KMS-11 (cell line): ENCODE results near the gene CD27.

Experiments
- H2AFZ ChIP-seq: fragments of 200-600 bp; sonication (generic); 2 replicates; pipeline ENCODE4 v1.6.1; 2016; ENCODE audit warnings: antibody characterized with exemption, mixed run types, low read depth
- H3K27ac ChIP-seq: fragments of 200-600 bp; sonication (generic); 2 replicates; pipeline ENCODE4 v1.6.1; 2016; ENCODE audit warnings: mild to moderate bottlenecking, mixed run types
- H3K27me3 ChIP-seq: fragments of 200-600 bp; sonication (generic); 2 replicates; pipeline ENCODE4 v1.6.1; 2017; ENCODE audit warnings: mild to moderate bottlenecking, low read depth, mixed run types, moderate library complexity; ENCODE audit not compliant: insufficient read depth
- H3K36me3 ChIP-seq: fragments of 200-600 bp; sonication (generic); 2 replicates; pipeline ENCODE4 v1.6.1; 2017; ENCODE audit warnings: mild to moderate bottlenecking, mixed run types; ENCODE audit not compliant: insufficient read depth
- H3K4me1 ChIP-seq: fragments of 200-600 bp; sonication (generic); 2 replicates; pipeline ENCODE4 v1.6.1; 2016; ENCODE audit warnings: mild to moderate bottlenecking, low read depth, mixed run types; ENCODE audit not compliant: poor library complexity, severe bottlenecking
- H3K4me2 ChIP-seq: fragments of 200-600 bp; sonication (generic); 2 replicates; pipeline ENCODE4 v1.7.0; 2016; ENCODE audit warnings: mild to moderate bottlenecking, mixed run types
- H3K4me3 ChIP-seq: fragments of 200-600 bp; sonication (generic); IDR thresholded peaks from 2 replicates; pipeline ENCODE4 v1.6.1; 2017; ENCODE audit warnings: low read depth, low read length, mixed read lengths; ENCODE audit not compliant: insufficient read depth
- H3K79me2 ChIP-seq: fragments of 200-600 bp; sonication (generic); 2 replicates; pipeline ENCODE4 v1.6.1; 2016; ENCODE audit warnings: low read depth, mixed run types; ENCODE audit not compliant: insufficient read depth
- H3K9ac ChIP-seq: fragments of 200-600 bp; sonication (generic); 2 replicates; pipeline ENCODE4 v1.6.1; 2016; ENCODE audit warnings: mild to moderate bottlenecking, mixed run types
- H4K20me1 ChIP-seq: fragments of 200-600 bp; sonication (generic); 2 replicates; pipeline ENCODE4 v1.6.1; 2016; ENCODE audit warnings: mild to moderate bottlenecking, mixed run types; ENCODE audit not compliant: insufficient read depth
- CTCF ChIP-seq: fragments of 200-600 bp; sonication (generic); conservative IDR thresholded peaks from 2 replicates; pipeline ENCODE4 v1.6.1; 2017; ENCODE audit warnings: low read depth, mild to moderate bottlenecking, antibody characterized with exemption, low read length, moderate library complexity, mixed read lengths

CD27 gene

GRCh38 chr12:6430124-6430989, 14.4 kb upstream of the CD27 start:
- Histone ChIP-seq H3K27ac (no peak overlapping the region), H3K4me3 (no peak overlapping the region), H2AFZ (no peak overlapping the region), H3K36me3 (no peaks in the 10 kb centered on the region), H3K4me2 (no peak overlapping the region), H4K20me1 (no peaks in the 10 kb centered on the region), H3K4me1 (peaks cover 26% of the 10 kb centered on the region), H3K79me2 (no peaks in the 10 kb centered on the region), H3K27me3 (no peaks in the 10 kb centered on the region), H3K9ac (no peak overlapping the region)
- no peak for TF ChIP-seq CTCF

GRCh38 chr12:6432991-6433390, 11.8 kb upstream of the CD27 start:
- no peaks in the 10 kb centered on the region for H4K20me1 ChIP-seq
- no peaks in the 10 kb centered on the region for H3K27me3 ChIP-seq
- no peak overlapping the region for H2AFZ ChIP-seq
- H3K79me2 ChIP-seq, result no peaks in the 10 kb centered on the region
- peaks cover 27% of the 10 kb centered on the region for H3K4me1 ChIP-seq
- no peak for TF ChIP-seq CTCF
- peak overlapping the region; percentile 31; the same call in 1 of the 2 replicates for H3K4me2 ChIP-seq
- no peaks in the 10 kb centered on the region for H3K36me3 ChIP-seq
- H3K4me3 ChIP-seq, result no peak overlapping the region
- no peak overlapping the region for H3K9ac ChIP-seq
- peak overlapping the region; percentile 19; the same call in 1 of the 2 replicates for H3K27ac ChIP-seq

GRCh38 chr12:6434205-6435140, 10.3 kb upstream of the CD27 start:
- Histone ChIP-seq H3K27me3 (no peaks in the 10 kb centered on the region), H3K9ac (no peak overlapping the region), H3K4me1 (peaks cover 40% of the 10 kb centered on the region), H3K27ac (no peak overlapping the region), H3K79me2 (no peaks in the 10 kb centered on the region), H4K20me1 (no peaks in the 10 kb centered on the region), H3K4me3 (no peak overlapping the region), H3K36me3 (no peaks in the 10 kb centered on the region), H3K4me2 (no peak overlapping the region), H2AFZ (no peak overlapping the region)
- no peak for TF ChIP-seq CTCF

GRCh38 chr12:6435961-6436715, 8.6 kb upstream of the CD27 start:
- peaks cover 40% of the 10 kb centered on the region for H3K4me1 ChIP-seq
- H2AFZ ChIP-seq, result no peak overlapping the region
- H4K20me1 ChIP-seq, result no peaks in the 10 kb centered on the region
- H3K4me2 ChIP-seq, result no peak overlapping the region
- no peak overlapping the region for H3K9ac ChIP-seq
- no peaks in the 10 kb centered on the region for H3K36me3 ChIP-seq
- H3K4me3 ChIP-seq, result no peak overlapping the region
- H3K79me2 ChIP-seq, result no peaks in the 10 kb centered on the region
- no peaks in the 10 kb centered on the region for H3K27me3 ChIP-seq
- no peak overlapping the region for H3K27ac ChIP-seq
- no peak for TF ChIP-seq CTCF
